HG03175 (cell line): ENCODE results near the gene PACSIN1.
"Not testable (repeated sequence)": the region's sequence is repeated elsewhere in the genome, so short reads cannot be mapped to it uniquely, and the experiment has no call there.

Experiments used
- ATAC-seq: cut with Tn5 transposase; IDR thresholded peaks from one replicate; pipeline ENCODE4 v1.9.1; 2021; ENCODE audit warnings: mild to moderate bottlenecking, moderate library complexity; ENCODE audit not compliant: unreplicated experiment

PACSIN1 gene

DNA sequence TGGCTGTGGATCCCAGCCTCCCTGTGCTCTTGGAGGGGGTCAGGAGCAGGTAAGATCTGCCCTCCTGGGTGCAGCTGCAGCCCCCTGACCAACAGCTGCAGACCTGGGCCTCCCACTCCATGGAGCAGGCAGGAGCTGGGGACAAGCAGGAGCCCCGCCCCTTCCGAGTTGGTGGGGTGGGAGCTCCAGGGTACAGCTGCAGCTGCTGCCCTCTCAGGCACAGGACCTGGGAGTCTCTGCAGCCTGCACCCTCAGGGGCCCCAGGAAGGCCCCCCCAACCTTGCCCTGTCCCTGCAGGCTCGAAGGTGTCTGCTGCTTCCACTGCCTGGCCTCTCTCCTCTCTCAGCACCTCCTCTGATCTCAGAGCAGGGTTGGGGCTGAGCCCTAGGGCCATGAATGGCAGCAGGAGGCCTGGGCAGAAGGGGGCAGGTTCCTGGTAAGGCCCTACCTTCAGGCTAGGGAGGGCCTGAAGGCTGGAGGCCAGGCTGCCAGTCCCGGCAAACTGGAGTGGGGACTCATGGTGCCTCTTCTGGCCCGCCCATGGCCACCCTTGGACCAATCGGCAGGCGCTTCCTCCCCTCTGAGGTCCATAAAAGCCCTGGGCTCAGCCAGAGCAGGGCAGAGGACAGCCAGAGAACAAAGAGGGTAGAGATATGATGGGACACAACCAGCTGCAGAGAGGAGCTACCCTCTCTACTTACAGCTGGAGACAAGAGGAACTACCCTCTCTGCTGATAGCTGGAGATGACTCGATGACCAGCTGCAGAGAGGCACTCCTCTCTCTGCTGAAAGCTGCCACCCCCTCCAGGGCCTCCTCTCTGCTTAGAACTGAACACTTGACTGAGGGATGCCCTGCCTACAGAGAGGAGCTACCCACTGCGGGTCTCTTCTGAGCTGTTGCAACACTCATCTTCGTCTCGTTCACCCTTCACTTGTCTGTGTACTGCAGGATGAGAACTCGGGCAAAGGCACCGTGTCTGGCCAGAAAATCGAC is 7.8 kb upstream of the PACSIN1 start:
- ATAC-seq, result no peak

GRCh38 chr6:34459899-34460593 is 5.8 kb upstream of the PACSIN1 start:
- ATAC-seq, result no peak

DNA sequence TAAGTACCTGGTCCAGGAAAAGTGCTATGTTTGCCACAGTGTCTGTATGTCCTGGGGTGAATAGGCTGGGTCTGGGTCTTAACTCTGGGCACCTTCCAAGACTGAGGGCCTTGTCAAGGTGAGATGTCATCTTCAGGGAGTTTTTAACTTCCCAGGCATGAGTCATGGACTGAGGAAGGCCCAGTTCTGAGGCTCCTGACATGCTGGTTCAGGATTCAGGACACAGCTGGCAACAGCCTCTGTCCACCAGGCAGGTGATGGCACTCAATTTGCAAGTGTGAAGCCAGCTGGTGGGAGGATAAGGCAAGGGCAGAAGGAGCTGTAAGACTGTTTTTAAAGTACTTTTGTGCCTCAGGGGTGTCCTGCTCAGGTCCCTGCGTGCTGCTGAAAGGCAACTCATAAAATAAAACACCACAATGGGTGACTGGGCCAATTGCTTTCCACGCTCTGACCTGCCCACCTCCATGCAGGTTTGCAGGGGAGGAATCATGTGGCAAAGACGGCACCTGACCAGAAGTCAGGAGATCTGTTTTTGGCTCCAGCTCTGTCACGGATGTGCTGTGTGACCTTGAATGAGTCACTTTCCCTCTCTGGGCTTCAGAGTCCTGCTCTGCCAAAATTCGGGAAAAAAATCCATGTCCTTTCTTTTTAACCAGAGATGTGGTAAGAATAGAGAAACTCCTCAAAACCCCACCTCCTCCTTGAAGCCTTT is 4.9 kb upstream of the PACSIN1 start:
- ATAC-seq, result no peak

- ATAC-seq, result no peak
These were observed 3.9 kb upstream of the PACSIN1 start for GRCh38 chr6:34462010-34462409.

DNA sequence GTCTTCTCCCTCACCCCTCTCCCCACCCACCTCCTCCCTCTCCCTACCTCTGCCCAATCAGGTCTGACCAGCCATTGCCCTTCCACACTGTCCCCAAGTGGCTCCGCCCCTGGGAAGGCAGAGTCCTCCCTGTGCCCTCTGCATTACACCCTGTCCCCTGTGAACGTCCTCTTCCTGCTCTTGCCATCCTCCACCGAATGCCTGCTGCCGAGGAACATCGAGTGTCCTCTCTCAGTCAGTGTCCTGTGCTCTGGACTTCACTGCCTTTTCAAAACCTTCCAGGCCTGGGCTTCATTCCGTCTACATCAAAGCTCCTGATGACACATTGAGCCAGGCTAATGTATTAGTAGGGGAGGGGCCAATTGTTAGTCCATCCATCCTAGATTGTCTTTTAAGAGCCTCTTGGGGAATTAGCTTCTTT is 3.3 kb upstream of the PACSIN1 start:
- no peak for ATAC-seq

- no peak for ATAC-seq
These were observed 2.6 kb upstream of the PACSIN1 start for GRCh38 chr6:34463299-34463698.

DNA sequence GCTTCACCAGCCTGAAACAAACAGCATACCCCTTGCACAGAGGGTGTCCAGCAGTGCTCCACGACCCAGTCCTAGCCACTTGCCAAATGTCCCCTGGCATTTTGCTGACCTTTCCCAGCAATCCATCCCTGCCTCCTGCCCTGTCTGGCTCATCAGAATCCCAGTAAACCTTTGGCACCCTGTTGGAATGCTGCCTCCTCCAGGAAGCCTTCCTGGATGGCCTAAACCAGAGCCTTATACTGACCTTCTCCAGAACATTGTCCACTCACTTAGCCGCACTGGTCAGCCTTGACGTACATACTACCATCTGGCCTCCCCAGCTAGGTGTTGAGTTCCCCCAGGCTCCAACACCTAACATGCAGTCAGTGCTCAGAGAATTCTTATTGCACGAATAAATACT is 2.0 kb upstream of the PACSIN1 start:
- ATAC-seq, result no peak

DNA sequence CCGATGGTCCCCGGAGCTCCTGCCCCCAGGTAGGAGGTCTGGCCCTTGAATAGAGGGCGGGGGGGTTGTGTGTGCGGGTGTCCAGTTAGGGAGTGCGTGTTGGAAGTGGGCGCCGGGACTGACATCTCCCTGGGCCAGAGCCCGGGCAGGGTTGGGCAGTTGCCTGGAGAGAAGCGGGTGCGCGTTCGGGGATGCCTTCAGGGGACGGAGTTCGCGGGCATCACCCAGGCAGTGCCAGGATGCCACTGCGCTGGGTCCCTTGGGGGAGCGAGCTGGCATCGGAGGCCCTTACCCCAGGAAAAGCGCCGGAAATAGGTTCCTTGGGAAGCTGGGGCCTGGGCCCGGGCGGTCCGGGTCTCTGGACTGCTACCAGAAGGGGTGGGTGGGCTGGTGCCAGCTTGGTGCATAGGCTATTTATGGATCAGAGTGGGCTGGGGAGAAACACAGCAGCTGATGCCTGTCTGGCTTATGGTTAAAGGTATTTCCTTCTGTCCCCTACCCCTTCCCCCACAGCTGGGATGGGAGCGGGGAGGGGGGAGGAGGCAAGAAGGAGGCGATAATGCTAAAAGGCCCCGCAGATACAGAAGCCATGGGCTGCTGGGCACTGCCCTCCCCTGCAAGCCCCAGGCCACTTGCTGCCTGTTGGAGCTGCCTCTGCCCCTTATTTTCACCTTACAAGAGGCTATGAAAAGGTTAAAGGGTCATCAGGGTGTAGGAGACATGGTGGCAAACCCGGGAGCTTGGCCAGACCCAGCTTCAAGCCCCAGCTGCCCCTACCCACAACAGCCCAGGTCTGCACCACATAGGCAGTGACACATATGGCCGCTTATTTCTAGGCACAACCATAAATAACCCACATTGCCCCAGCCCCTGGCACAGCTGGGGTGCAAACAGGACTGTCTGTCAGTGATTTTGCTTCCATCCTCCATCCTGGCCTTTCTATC is 638 bp downstream of the PACSIN1 start:
- no peak for ATAC-seq

GRCh38 chr6:34468378-34468892 is 2.6 kb downstream of the PACSIN1 start:
- no peak for ATAC-seq

DNA sequence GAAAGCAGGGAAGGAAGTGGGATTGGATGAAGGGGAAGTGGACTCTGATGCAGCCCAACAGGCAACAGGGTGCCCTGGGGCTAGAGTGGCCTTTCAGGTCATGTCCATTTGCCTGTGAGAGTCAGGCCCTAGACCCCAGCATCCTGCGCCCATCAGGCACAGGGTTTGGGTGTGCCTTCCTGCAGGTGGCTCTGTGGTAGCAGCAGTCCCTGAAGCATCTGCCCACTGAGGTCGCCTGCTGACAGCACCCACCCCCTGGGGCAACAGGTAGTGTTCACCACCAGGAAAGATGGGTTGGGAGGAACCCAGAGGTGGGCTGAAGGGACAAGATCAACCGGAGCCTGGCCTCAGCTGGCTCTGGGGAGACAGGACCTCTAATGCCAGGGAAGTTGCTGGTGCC is 3.6 kb downstream of the PACSIN1 start:
- ATAC-seq, result no peak

DNA sequence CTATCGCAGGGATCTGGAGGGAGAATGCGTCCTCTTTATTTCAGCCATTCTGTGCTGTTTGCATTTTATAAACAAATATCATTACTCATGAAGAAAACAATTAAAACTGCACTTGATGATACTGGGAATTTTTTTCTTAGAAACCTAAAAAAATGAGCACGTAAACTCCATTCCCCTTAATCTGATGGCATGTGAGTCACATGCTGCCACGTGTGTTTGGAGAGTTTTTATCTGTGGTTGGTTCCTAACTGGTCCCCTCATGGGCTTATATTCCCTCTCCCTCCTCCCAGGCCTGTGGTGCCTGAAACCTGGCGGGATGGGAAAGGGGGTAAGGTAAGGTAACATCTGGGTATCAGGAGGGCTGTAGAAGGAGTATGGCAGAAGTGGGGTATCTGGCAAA is 6.5 kb downstream of the PACSIN1 start:
- ATAC-seq, result no peak

- ATAC-seq, result no peak
These were observed 8.1 kb downstream of the PACSIN1 start for GRCh38 chr6:34473967-34474366.

GRCh38 chr6:34474754-34475153 is 8.9 kb downstream of the PACSIN1 start:
- ATAC-seq, result no peak

DNA sequence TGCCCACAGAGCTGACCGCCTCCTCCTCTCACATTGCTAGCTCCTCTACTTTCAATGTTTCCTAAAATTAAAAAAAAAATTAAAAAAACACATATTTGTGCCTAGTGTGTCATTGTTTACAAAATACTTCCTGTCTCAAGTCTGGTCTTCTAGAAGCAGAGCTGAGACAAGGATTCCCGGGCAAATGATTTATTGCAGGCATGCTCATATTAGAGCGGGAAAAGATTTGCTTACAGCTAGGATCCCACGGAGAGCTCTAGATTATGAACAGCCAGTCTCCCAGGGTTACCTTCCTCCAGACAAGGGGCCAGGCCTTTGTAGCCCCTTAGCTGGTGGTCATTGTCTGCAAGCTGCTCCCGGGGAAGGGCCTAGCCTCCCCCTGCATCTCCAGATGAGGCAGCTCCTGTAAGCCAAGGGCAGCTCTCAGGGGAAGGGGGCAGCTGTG is 9.4 kb downstream of the PACSIN1 start:
- no peak for ATAC-seq

DNA sequence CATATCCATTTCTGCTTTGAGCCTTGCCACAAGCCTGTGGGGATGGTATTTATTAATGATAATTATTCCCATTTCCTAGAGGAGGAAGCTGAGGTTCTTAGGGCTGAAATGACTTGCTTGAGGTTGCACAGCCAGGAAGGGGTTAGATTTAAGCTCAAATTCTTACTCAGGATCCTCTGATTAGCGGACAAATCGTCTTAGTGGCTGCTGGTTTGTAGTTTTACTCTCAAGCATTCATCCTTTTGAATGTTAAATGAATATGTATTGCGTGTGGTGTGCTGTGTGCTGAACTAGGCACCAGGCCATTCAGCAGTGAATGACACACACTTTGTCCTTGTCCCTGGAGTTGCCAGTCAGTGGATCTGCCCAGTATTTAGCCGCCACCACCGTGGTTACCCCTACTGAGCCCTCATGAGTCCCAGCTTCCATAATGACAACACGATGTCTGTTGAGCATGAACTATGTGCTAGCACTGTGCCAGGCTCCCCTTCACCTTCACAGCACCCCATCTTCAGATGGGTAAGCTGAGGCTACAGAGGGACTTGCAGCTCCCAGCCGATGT is 10.0 kb downstream of the PACSIN1 start:
- ATAC-seq, result no peak

DNA sequence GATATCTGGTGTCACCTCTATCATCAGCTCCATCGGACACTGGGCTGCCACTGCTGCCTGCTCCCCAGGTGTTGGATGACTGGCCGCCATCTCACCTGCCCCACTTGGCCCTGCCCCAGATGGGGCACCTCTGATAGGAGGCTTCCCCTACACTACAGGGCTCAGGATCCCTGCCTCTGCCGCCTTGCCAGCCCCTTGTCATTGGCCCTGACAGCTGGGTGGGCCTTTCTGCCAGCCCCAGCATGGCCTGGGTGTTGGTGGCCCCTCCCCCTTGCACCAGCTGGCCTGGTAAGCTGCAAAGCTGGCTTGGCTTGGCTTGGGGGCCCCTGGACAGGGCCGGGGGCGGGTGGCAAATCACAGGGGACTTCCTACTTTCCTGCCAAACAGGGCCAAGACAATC is 10.6 kb downstream of the PACSIN1 start:
- ATAC-seq, result no peak

- ATAC-seq, result no peak
These were observed 11.0 kb downstream of the PACSIN1 start for GRCh38 chr6:34476921-34477320.

GRCh38 chr6:34478796-34479195 is 12.9 kb downstream of the PACSIN1 start:
- ATAC-seq, result no peak

GRCh38 chr6:34483781-34484180 is 17.9 kb downstream of the PACSIN1 start:
- not testable (repeated sequence) for ATAC-seq

- ATAC-seq, result no peak
These were observed 18.5 kb downstream of the PACSIN1 start for GRCh38 chr6:34484391-34484790.
